Measurements from ENCODE around the gene DUSP16.
"Not testable (repeated sequence)": the region's sequence is repeated elsewhere in the genome, so short reads cannot be mapped to it uniquely, and the experiment has no call there.

Gene DUSP16

GRCh38 chr12:12583510-12584178 lies 21.0 kb upstream of the DUSP16 start:
- no peak for DNase-seq (ENCODE audit: low read depth in 2 of 2)

GRCh38 chr12:12582895-12583303 lies 20.2 kb upstream of the DUSP16 start:
- DNase-seq (ENCODE audit: low read depth in 2 of 2) = no peak

GRCh38 chr12:12582193-12582881 lies 19.7 kb upstream of the DUSP16 start:
- DNase-seq (ENCODE audit: low read depth in 2 of 2) = no peak

- DNase-seq (ENCODE audit: low read depth in 2 of 2) = not testable (repeated sequence)
These were observed 18.1 kb upstream of the DUSP16 start for GRCh38 chr12:12580716-12581115.

GRCh38 chr12:12577786-12578185 lies 15.1 kb upstream of the DUSP16 start:
- DNase-seq (ENCODE audit: low read depth in 2 of 2) = no peak

GRCh38 chr12:12572659-12573058 lies 10.0 kb upstream of the DUSP16 start:
- no peak for DNase-seq (ENCODE audit: low read depth in 2 of 2)

GRCh38 chr12:12565971-12566370 lies 3.3 kb upstream of the DUSP16 start:
- DNase-seq (ENCODE audit: low read depth in 2 of 2) = not testable (repeated sequence)

GRCh38 chr12:12564911-12565310 lies 2.2 kb upstream of the DUSP16 start:
- no peak for DNase-seq (ENCODE audit: low read depth in 2 of 2)

GRCh38 chr12:12563290-12563928 lies 746 bp upstream of the DUSP16 start:
- DNase-seq (ENCODE audit: low read depth in 2 of 2) = no peak

GRCh38 chr12:12562016-12562483 lies 613 bp downstream of the DUSP16 start:
- DNase-seq (ENCODE audit: low read depth in 2 of 2) = no peak

- DNase-seq (ENCODE audit: low read depth in 2 of 2) = no peak
These were observed 1.2 kb downstream of the DUSP16 start for GRCh38 chr12:12561371-12562015.

GRCh38 chr12:12560587-12561370 lies 1.9 kb downstream of the DUSP16 start:
- no peak for DNase-seq (ENCODE audit: low read depth in 2 of 2)

GRCh38 chr12:12559719-12560296 lies 2.9 kb downstream of the DUSP16 start:
- DNase-seq (ENCODE audit: low read depth in 2 of 2) = no peak

GRCh38 chr12:12558291-12558690 lies 4.4 kb downstream of the DUSP16 start:
- DNase-seq (ENCODE audit: low read depth in 2 of 2) = no peak

- DNase-seq (ENCODE audit: low read depth in 2 of 2) = no peak
These were observed 4.9 kb downstream of the DUSP16 start for GRCh38 chr12:12557733-12558132.

- DNase-seq (ENCODE audit: low read depth in 2 of 2) = no peak
These were observed 7.0 kb downstream of the DUSP16 start for GRCh38 chr12:12555656-12556055.

GRCh38 chr12:12553208-12553785 lies 9.4 kb downstream of the DUSP16 start:
- DNase-seq (ENCODE audit: low read depth in 2 of 2) = no peak

- DNase-seq (ENCODE audit: low read depth in 2 of 2) = no peak
These were observed 11.5 kb downstream of the DUSP16 start for GRCh38 chr12:12551115-12551514.

- DNase-seq (ENCODE audit: low read depth in 2 of 2) = no peak
These were observed 12.4 kb downstream of the DUSP16 start for GRCh38 chr12:12550277-12550676.

GRCh38 chr12:12549426-12549825 lies 13.2 kb downstream of the DUSP16 start:
- no peak for DNase-seq (ENCODE audit: low read depth in 2 of 2)

- no peak for DNase-seq (ENCODE audit: low read depth in 2 of 2)
These were observed 13.9 kb downstream of the DUSP16 start for GRCh38 chr12:12548713-12549112.
